GM18526 (cell line): Measurements from ENCODE around the gene C10orf71.

Experiments
- POLR2A ChIP-seq: IDR thresholded peaks from 3 replicates; pipeline ENCODE4 v1.6.1; 2011; ENCODE audit not compliant: insufficient read length; ENCODE audit errors: extremely low read depth

C10orf71 gene

DNA sequence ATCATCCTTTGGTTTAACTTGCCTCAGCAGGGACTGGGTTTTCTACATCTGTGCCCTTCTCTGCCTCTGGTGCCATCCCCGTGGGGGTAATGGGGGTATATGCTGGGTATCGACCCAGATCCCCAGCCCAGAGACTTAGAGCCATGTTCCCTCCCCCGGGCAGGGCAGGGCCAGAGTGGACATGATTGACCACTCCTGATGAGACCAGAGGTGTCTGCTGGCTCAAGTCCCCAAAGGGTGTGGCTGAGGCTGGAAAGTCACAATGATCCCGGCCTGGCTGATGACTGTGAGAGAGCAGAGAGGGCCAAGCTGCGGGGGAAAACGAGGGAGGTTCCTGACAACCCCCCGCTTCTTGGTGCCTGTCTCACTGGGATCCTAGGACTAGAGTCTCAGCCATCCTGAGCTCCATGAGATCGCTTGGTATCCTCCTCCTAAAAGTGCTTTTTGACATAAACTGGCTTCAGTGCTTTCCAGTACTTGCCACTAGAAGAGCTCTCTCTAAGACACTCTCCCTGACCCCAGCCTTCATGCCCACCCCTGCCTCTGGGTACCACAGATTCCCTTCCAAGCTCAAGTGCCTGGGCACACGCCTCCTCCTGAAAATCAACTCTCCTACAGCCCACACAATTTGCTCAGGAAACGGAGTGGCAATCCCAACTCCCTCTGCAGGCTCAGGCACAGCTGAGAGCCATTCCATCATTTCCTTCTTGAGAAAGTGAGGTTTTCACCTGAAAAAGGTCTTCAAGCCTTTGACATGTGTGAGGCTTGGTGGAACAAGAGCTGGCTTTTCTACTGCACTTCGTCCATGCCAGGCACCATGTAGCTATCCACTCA is 63.0 kb downstream of the C10orf71 start:
- no peak for TF ChIP-seq POLR2A

- TF ChIP-seq POLR2A = no peak
Observed at GRCh38 chr10:49362596-49363260, 63.8 kb downstream of the C10orf71 start.

GRCh38 chr10:49363309-49364031 is 64.5 kb downstream of the C10orf71 start:
- no peak for TF ChIP-seq POLR2A

GRCh38 chr10:49364051-49364450 is 65.1 kb downstream of the C10orf71 start:
- no peak for TF ChIP-seq POLR2A

GRCh38 chr10:49364747-49365146 is 65.8 kb downstream of the C10orf71 start:
- no peak for TF ChIP-seq POLR2A

DNA sequence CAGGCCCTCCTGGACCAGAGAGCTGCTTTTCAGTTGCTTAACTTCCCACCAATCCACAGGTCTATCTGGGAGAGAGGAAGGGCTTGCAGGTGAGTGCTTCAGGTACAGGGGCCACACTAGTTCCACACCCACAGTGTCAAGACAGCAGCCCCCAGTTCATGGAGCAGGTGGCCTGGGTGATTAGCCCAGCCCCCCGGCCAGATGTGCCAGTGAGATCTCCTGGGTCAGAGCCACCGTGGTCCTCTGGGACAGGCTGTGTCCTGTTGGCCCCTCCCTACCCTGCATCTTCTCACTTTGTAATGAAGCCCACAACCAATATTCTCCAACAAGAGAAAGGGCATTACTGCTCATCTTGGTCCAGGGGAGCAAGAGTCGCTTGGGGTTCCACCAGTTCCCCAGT is 66.3 kb downstream of the C10orf71 start:
- TF ChIP-seq POLR2A = no peak

DNA sequence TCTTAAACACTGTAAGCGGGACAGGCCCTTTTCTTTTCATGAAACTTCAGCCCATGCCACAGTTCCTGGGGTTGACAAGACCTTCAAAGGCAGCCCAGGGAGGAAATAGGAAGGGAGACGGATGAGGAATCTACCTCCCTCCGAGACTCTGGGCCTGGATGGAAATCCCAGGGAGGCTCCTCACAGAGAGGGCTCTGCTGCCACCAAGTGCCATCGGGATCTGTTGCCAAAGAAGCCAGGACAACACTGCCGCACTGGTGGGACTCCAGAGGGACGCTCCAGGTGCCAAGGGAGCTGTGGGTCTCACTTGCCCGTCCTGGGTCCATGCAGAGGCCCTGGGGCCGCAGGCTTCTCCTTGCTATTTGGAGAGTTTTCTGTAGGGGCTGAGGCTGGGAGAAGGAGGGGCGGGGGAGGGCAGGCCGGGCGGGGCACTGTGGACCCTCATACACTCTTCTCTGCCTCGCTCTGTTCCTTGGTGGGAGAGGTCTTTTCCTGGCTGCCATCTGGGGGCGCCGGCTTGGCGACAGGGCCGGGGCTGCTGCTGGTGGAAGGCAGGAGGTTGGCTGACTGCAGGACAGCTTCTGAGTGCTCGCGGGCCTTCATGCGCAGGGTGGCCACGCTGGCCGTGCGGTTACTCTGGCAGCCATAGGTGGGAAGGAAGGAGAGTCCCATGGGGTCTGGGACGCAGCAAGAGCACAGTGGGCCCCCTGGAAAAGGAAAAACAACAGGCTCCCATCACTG is 66.9 kb downstream of the C10orf71 start:
- no peak for TF ChIP-seq POLR2A

DNA sequence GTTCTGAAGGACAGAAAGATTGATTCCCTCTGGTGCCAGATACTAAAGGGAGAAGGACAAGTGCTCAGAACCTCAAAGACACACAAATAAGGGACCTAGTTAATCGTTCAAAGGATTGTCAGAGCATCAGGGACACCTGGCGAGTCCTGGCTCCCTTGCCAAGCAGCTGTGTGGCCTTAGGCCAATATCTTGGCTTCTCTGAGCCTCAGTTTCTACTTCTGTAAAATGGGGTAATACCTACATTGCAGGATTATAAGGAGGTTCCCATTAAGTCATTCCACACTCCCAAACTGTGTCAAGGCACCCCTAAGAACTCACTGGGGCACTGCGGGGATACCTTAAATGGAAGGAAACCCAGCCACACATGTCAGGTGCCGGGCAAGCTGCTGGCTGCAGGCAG is 67.5 kb downstream of the C10orf71 start:
- no peak for TF ChIP-seq POLR2A

GRCh38 chr10:49367600-49367999 is 68.6 kb downstream of the C10orf71 start:
- TF ChIP-seq POLR2A = no peak

DNA sequence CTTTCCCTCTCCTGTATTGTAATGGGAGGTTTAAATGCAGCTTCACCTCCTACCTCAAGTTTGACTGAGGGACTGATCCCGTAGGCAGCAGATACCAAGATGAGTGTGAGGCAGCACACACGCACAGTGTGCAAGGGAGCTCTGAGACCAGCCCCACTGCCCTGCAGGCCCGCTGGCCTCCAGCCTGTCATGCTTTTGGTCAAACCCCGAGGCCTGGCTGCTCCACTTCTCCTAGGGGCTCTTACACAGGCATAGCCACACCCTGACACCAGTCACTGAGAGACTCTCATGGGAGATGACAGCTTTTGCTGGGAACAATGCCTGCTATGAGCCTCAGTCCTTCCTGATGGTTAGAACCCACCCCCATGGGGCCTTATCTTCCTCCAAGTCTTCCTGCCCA is 69.3 kb downstream of the C10orf71 start:
- no peak for TF ChIP-seq POLR2A

- no peak for TF ChIP-seq POLR2A
Observed at GRCh38 chr10:49369216-49370162, 70.5 kb downstream of the C10orf71 start.

- TF ChIP-seq POLR2A = no peak
Observed at GRCh38 chr10:49370326-49371100, 71.5 kb downstream of the C10orf71 start.

- TF ChIP-seq POLR2A = no peak
Observed at GRCh38 chr10:49371967-49372366, 73.0 kb downstream of the C10orf71 start.

DNA sequence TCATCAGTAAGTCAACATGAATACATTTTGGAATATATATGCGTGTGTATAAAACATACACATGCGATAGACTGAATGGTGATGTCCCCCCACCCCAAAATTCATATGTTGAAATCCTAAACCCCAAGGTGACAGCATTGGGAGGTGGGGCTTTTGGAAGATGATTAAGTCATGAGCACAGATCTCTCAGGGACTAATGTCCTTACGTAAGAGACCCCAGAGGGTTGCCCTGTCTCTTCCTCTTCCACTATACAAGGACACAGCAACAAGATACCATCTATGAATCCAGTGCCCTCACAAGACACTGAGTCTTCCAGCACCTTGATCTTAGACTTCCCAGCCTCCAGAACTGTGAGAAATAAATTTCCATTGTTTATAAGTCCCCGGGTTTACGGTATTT is 74.4 kb downstream of the C10orf71 start:
- TF ChIP-seq POLR2A = no peak

GRCh38 chr10:49374740-49375139 is 75.8 kb downstream of the C10orf71 start:
- TF ChIP-seq POLR2A = no peak
